WI38 (cell line): ENCODE data around the gene ZNF784.

Source experiments
- H3K4me3 ChIP-seq: 2 replicates; pipeline ENCODE4 v1.5.1; 2011; ENCODE audit warnings: low read depth, mild to moderate bottlenecking, control low read depth, low read length
- TF ChIP-seq, protein P1 (sequence below): IDR thresholded peaks from 2 replicates; pipeline ENCODE4 v1.5.1; 2012; ENCODE audit warnings: low read depth, mild to moderate bottlenecking, control low read depth, low read length

The ZNF784 gene

DNA sequence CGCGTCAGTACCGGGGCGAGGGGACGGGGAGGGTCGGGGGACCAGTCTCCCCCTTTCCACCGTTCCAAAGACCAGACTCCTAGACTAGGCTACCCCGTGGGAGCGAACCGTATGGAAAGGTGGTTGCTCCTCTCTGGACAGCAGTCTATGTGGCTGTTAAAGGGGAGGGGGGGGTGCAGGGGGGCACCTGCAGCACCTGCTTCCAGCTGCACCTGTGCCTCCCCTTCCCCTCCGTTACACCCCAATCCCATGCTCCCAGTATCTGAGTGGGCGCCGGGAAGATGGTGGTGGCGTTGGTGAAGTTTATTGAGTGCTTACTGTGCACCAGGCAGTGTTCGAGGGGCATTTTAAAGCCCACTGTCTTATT lies 23.7 kb downstream of the ZNF784 start:
- peak overlapping the region; percentile 83 for H3K4me3 ChIP-seq
- TF ChIP-seq, protein P1, sequence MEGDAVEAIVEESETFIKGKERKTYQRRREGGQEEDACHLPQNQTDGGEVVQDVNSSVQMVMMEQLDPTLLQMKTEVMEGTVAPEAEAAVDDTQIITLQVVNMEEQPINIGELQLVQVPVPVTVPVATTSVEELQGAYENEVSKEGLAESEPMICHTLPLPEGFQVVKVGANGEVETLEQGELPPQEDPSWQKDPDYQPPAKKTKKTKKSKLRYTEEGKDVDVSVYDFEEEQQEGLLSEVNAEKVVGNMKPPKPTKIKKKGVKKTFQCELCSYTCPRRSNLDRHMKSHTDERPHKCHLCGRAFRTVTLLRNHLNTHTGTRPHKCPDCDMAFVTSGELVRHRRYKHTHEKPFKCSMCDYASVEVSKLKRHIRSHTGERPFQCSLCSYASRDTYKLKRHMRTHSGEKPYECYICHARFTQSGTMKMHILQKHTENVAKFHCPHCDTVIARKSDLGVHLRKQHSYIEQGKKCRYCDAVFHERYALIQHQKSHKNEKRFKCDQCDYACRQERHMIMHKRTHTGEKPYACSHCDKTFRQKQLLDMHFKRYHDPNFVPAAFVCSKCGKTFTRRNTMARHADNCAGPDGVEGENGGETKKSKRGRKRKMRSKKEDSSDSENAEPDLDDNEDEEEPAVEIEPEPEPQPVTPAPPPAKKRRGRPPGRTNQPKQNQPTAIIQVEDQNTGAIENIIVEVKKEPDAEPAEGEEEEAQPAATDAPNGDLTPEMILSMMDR = no peak

DNA sequence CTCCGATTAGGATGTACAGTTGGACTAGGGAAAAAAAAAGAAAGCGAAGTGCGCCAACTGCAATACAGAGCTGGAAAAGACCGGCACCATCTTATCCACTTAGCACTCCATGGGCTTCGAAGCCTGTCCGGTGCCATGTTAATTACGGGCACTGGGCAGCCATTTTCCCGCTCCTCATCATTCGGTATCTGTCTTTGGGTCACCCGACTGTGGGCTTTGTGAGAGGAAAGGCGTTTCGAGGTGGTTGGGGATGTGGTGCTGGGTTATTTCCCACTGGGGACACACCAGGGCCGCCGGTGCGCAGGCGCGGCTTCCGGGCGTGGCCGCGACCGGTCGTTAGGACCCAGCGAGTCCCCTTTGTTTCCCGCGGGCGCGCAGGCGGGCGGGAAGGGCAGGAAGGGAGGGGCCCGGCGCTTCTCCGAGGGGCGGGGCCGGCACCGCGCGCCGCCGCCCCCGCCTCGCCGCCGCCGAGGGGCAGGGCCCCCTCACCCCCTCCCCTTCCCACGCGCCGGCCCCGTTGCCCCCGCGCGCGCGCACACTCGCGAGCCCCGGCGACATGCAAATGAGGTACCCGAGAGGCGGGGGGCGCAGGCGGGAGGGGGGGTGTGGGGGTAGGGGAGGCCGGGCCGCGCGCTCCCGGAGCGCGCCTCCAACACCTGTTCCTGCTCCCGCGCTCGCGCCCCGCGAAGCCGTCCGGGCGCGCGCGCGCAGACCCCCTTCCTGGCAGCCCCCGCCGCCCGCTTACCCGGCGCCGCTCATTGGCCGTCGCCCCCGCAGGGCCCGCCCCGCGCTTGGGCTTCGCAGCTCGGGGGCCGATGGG lies 24.3 kb downstream of the ZNF784 start, which contains the start of gene ZNF524:
Gene ZNF524, plus strand, starts transcription at position 447 of the 820 bp plus-strand sequence. CDS start 1,825 bp downstream, outside the sequence.
- TF ChIP-seq, protein P1 = no peak

DNA sequence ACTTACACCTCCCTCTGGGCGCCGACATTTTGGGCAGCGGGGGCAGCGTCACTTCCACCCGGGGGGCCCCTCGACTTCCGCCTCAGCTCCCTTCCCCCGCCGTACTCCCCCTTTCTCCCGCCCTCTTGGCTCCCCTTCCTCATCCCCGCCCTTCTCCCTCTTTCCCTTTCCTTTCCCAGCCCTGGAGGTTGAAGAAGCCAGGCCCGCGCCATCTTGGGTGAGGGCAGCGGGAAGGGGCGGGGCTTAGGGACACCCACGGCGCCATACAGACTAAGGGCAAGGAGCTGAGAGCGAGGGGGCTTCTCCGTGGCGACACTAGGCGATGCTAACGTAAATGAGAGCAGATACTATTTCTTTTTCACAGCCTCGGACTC lies 24.9 kb downstream of the ZNF784 start, which contains the start of gene FIZ1:
Gene FIZ1, minus strand, starts transcription at position 50 of the 374 bp plus-strand sequence. CDS start 1,652 bp downstream, outside the sequence.
- H3K4me3 ChIP-seq = peak within 1 kb of the TSS; percentile 83
- TF ChIP-seq, protein P1 = no peak

More for the DNA sequence above, 24.3 kb downstream of the ZNF784 start, which contains the start of gene ZNF524:
- H3K4me3 ChIP-seq = peak within 1 kb of the TSS; percentile 83

DNA sequence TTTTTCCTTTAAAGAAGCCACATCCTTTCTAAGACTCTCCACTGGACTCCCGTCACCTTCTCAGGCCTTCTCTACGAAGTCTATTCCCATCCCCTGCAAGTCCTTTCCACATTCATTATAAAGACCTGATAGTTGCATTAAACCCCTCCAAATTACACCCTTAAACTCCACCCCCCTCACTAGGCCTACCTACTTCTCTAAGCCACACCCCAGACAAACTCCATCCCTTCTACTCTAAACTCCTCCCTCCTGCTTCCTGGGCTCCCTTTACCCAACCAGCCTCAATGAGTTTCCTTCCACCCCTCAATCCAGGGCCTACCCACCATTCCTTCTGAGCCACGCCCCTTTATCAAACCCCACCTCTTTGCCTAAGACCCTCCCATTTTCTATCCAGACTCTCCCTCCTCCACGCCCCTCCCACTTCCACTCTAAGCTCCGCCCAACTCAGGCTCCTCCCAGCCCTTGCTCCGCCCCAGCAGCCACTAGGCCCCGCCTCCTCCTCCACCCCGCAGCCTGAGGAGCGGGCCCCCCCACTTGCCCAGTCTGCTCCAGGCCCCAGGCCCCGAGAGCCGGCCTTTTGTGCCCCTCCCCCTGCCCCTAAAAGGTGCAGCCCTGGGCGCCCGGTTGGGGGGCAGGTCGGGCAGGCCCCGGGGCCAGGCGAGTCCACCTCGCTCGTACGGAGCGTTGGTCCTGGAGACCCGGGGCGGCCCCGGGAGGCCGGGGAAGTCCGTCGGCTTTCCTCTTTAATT lies 25.5 kb downstream of the ZNF784 start:
- TF ChIP-seq, protein P1 = no peak
- peak overlapping the region; percentile 83 for H3K4me3 ChIP-seq

DNA sequence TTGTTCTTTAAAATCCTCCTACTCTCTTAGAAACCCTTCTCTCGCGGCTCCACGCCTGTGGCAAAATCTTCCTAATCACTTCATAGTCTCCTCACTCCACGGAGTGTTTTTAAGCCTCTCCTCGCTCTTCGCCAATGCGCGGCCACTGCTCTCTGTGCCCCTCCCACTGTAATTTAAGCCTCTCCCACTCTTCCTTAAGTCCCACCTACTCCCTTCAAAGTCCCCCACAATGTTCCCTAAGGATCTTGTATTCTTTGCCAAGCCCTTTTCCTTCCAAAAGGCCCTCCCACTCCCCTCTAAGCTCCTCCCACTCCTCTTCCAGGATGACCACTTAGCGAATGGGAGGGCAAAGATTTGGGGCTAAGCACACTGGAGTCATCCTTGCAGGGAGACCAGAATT lies 26.3 kb downstream of the ZNF784 start:
- TF ChIP-seq, protein P1 = no peak
- H3K4me3 ChIP-seq = no peak overlapping the region

DNA sequence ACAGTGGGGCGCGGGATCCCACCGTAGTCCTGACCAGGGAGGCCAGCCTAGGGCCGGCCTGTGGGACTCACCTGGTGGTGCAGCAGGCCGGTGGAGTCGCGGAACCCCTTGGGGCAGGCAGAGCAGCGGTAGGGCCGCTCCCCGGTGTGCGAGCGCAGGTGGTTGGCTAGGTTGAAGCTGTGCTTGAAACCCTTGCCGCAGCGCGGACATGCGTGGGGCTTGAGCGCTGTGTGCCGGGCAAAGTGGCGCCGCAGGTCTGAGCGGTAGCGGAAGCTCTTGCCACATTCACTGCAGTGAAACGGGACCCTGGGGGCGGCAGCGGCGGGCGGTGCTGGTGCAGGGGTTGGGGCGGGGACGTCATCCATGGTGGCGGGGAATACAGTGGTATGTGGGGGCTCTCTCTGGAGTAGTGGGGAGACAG lies 26.9 kb downstream of the ZNF784 start:
- H3K4me3 ChIP-seq = no peak overlapping the region
- TF ChIP-seq, protein P1 = no peak

DNA sequence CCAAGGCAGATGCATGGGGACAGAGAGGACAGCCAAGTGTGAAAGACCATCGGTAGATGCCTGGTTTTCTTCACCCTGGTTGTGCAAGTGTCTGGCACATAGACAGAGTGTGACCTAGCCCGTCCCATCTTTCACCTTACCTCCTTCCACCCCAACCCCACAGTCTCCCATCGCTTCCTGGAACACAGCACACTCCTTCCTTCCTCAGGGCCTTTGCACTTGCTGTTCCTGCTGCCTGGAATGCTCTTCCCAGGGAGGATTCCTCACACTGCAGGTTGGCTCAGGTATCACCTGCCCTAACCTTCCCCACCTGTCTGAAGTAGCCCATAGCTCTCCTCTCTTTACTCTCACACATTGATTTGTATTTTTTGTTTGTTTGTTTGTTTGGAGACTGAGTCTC lies 28.1 kb downstream of the ZNF784 start:
- TF ChIP-seq, protein P1 = no peak
- no peak overlapping the region for H3K4me3 ChIP-seq
